HG03095 (cell line): ENCODE results near the gene TBX1.

Experiments
- ATAC-seq: cut with Tn5 transposase; IDR thresholded peaks from one replicate; pipeline ENCODE4 v1.9.1; 2021; ENCODE audit warnings: moderate library complexity; ENCODE audit not compliant: unreplicated experiment

The TBX1 gene

GRCh38 chr22:19798003-19798665 is 37.6 kb downstream of the TBX1 start:
- ATAC-seq: no peak

- ATAC-seq: no peak
Observed at GRCh38 chr22:19798891-19799293, 38.3 kb downstream of the TBX1 start.

- ATAC-seq: no peak
Observed at GRCh38 chr22:19799322-19800190, 39.0 kb downstream of the TBX1 start.

GRCh38 chr22:19800306-19800705 is 39.7 kb downstream of the TBX1 start:
- no peak for ATAC-seq

- ATAC-seq: no peak
Observed at GRCh38 chr22:19800761-19801244, 40.2 kb downstream of the TBX1 start.

GRCh38 chr22:19801340-19802000 is 40.9 kb downstream of the TBX1 start:
- no peak for ATAC-seq

- ATAC-seq: no peak
Observed at GRCh38 chr22:19802001-19802893, 41.7 kb downstream of the TBX1 start.

- ATAC-seq: no peak
Observed at GRCh38 chr22:19802894-19803735, 42.5 kb downstream of the TBX1 start.

GRCh38 chr22:19803736-19804267 is 43.2 kb downstream of the TBX1 start:
- no peak for ATAC-seq

GRCh38 chr22:19805821-19806212 is 45.2 kb downstream of the TBX1 start:
- no peak for ATAC-seq

- no peak for ATAC-seq
Observed at GRCh38 chr22:19806213-19807160, 45.9 kb downstream of the TBX1 start.

GRCh38 chr22:19807161-19807913 is 46.8 kb downstream of the TBX1 start:
- ATAC-seq: no peak

GRCh38 chr22:19807914-19808872 is 47.6 kb downstream of the TBX1 start:
- ATAC-seq: no peak

GRCh38 chr22:19808873-19809478 is 48.4 kb downstream of the TBX1 start:
- ATAC-seq: no peak

GRCh38 chr22:19809741-19810140 is 49.2 kb downstream of the TBX1 start:
- no peak for ATAC-seq
